H1 (cell line): ENCODE measurements around the gene HORMAD2. TPM values are rescaled to one million over a fixed set of nuclear protein-coding genes. Genes with fewer than 3 reads are reported as not detected.

Source experiments
- ATF3 ChIP-seq: IDR thresholded peaks from 2 replicates; pipeline ENCODE4 v1.6.1; 2011; ENCODE audit warnings: low read depth, mild to moderate bottlenecking, low read length; ENCODE audit not compliant: insufficient read depth
- BCL11A ChIP-seq, 2 experiments: IDR thresholded peaks; one replicate each; pipeline ENCODE4 v1.6.1; 2011; ENCODE audit warnings: low read depth in 2 of 2, low read length in 2 of 2, mild to moderate bottlenecking in 2 of 2
- BRCA1 ChIP-seq: IDR thresholded peaks from 2 replicates; pipeline ENCODE4 v1.6.1; 2012; ENCODE audit warnings: low read depth, low read length, improper control_type of control experiment
- CEBPB ChIP-seq: IDR thresholded peaks from 2 replicates; pipeline ENCODE4 v1.6.1; 2012; ENCODE audit warnings: low read depth, low read length
- CHD7 ChIP-seq: fragments of 300-600 bp; sonication (generic); IDR thresholded peaks from 2 replicates; pipeline ENCODE4 v1.7.1; 2012; ENCODE audit warnings: low read length, moderate library complexity, mild to moderate bottlenecking, inconsistent platforms; ENCODE audit not compliant: insufficient replicate concordance
- GABPA ChIP-seq: IDR thresholded peaks from 2 replicates; pipeline ENCODE4 v1.6.1; 2011; ENCODE audit warnings: mild to moderate bottlenecking, low read length, moderate library complexity, borderline replicate concordance; ENCODE audit not compliant: insufficient read depth
- HDAC6 ChIP-seq: IDR thresholded peaks from one replicate; pipeline ENCODE4 v1.7.1; 2012; ENCODE audit warnings: low read depth, mild to moderate bottlenecking, inconsistent platforms, low read length, moderate library complexity
- POU5F1 ChIP-seq: IDR thresholded peaks from 2 replicates; pipeline ENCODE4 v1.6.1; 2011; ENCODE audit warnings: low read depth, mild to moderate bottlenecking, low read length, moderate library complexity
- SIRT6 ChIP-seq: IDR thresholded peaks from one replicate; pipeline ENCODE4 v1.7.1; 2012; ENCODE audit warnings: low read length, inconsistent platforms
- TCF12 ChIP-seq: IDR thresholded peaks from 2 replicates; pipeline ENCODE4 v1.6.1; 2011; ENCODE audit warnings: low read depth, mild to moderate bottlenecking, low read length
- polyA plus RNA-seq, 7 experiments: library from polyadenylated mRNA; depleted of rRNA in 3 of 7; stranded (reverse) in 5 of 7; unstranded in 2 of 7; fragments of >200 nt in 5 of 7; fragments of 200-250 nt in 2 of 7; gene quantifications; 1 replicate in 5 of 7; 2 replicates in 1 of 7; 4 replicates in 1 of 7; pipeline versions ENCODE4 v1.2.1 to v1.2.3, GENCODE V29; 2011 to 2013; ENCODE audit warnings: missing spikeins in 2 of 7, mixed read lengths in 2 of 7
- total RNA-seq: library from RNA; stranded (reverse); fragmentation: NEBNext Ultra II Directional; extraction: Animal tissue kit (Norgen Biotek cat#: 25700); gene quantifications from 2 replicates; pipeline ENCODE4 v1.2.1, GENCODE V29; 2021

Gene HORMAD2
- total and polyA plus RNA-seq, 2 of the 8 experiments (the other 6 are each of a cell fraction or from before 2014, with no cell fraction given), result 0.03 TPM; not detected in 1

- TF ChIP-seq CHD7, result no peak
- no peak for TF ChIP-seq BRCA1
- TF ChIP-seq SIRT6, result no peak
- no peak for TF ChIP-seq HDAC6
- no peak for TF ChIP-seq POU5F1
- no peak for TF ChIP-seq BCL11A (IDR thresholded peaks at IDR 0.05; ENCODE audit: low read depth in 2 of 2, low read length in 2 of 2)
- no peak for TF ChIP-seq GABPA
- TF ChIP-seq TCF12, result no peak
- TF ChIP-seq ATF3, result 0 out of 2 replicates have a peak, but pooled peaks have one; percentile 47
- peak; percentile 31; the same call in 1 of the 2 replicates for TF ChIP-seq CEBPB
Measured at GRCh38 chr22:30196141-30196879, 116.0 kb downstream of the HORMAD2 start (continued).
